Measurements from ENCODE around the gene OPN3. TPM values are rescaled to one million over a fixed set of nuclear protein-coding genes. Genes with fewer than 3 reads are reported as not detected.

Gene OPN3
- total and polyA plus RNA-seq, 4 donors: 10.2 to 18.5 (median 15.1) TPM

- H3K9me3 ChIP-seq (ENCODE audit: control insufficient read depth in 4 of 4, insufficient read depth in 3 of 4, low read length in 3 of 4): no peaks in the 10 kb centered on the region
- peak overlapping the region in 1 of 2 donors; percentile 35 for H3K27ac ChIP-seq (ENCODE audit: low read depth in 1 of 2, low read length in 1 of 2)
- DNase-seq: peak; percentile 15 to 24 (median 23)
- no peak for ATAC-seq (ENCODE audit: insufficient read depth, low FRiP score)
- no peaks in the 10 kb centered on the region for H3K27me3 ChIP-seq (ENCODE audit: control insufficient read depth in 3 of 3, insufficient read depth in 3 of 3, low read length in 2 of 3)
- 77 to 78% methylated on average over 9 of the region's 9 CpGs for WGBS, 2 donors
- H3K4me3 ChIP-seq: no peak overlapping the region
- peaks cover 0 to 2% (median under 1%) of the 10 kb centered on the region in 4 donors for H3K36me3 ChIP-seq (ENCODE audit: control insufficient read depth in 4 of 4, insufficient read depth in 4 of 4, low read length in 4 of 4)
- H3K4me1 ChIP-seq (ENCODE audit: control insufficient read depth in 5 of 5, insufficient read depth in 5 of 5, low read length in 5 of 5): peaks cover 0 to 25% (median 3%) of the 10 kb centered on the region in 5 donors
- no peak overlapping the region for H3K9ac ChIP-seq (ENCODE audit: insufficient read depth in 1 of 2, low read length in 2 of 2)
- TF ChIP-seq, protein P1, sequence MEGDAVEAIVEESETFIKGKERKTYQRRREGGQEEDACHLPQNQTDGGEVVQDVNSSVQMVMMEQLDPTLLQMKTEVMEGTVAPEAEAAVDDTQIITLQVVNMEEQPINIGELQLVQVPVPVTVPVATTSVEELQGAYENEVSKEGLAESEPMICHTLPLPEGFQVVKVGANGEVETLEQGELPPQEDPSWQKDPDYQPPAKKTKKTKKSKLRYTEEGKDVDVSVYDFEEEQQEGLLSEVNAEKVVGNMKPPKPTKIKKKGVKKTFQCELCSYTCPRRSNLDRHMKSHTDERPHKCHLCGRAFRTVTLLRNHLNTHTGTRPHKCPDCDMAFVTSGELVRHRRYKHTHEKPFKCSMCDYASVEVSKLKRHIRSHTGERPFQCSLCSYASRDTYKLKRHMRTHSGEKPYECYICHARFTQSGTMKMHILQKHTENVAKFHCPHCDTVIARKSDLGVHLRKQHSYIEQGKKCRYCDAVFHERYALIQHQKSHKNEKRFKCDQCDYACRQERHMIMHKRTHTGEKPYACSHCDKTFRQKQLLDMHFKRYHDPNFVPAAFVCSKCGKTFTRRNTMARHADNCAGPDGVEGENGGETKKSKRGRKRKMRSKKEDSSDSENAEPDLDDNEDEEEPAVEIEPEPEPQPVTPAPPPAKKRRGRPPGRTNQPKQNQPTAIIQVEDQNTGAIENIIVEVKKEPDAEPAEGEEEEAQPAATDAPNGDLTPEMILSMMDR (IDR thresholded peaks at IDR 0.05; ENCODE audit: control extremely low read depth, extremely low read depth): no peak
These were observed 34.9 kb downstream of the OPN3 start for GRCh38 chr1:241605146-241605805.

- ATAC-seq (ENCODE audit: insufficient read depth, low FRiP score): no peak
- no peak for DNase-seq
- H3K36me3 ChIP-seq (ENCODE audit: control insufficient read depth in 4 of 4, insufficient read depth in 4 of 4, low read length in 4 of 4): peaks cover 0 to 2% (median under 1%) of the 10 kb centered on the region in 4 donors
- no peak overlapping the region for H3K9ac ChIP-seq (ENCODE audit: insufficient read depth in 1 of 2, low read length in 2 of 2)
- H3K4me3 ChIP-seq: no peak overlapping the region
- H3K9me3 ChIP-seq (ENCODE audit: control insufficient read depth in 4 of 4, insufficient read depth in 3 of 4, low read length in 3 of 4): no peaks in the 10 kb centered on the region
- TF ChIP-seq, protein P1 (IDR thresholded peaks at IDR 0.05; ENCODE audit: control extremely low read depth, extremely low read depth): no peak
- H3K27me3 ChIP-seq (ENCODE audit: control insufficient read depth in 3 of 3, insufficient read depth in 3 of 3, low read length in 2 of 3): no peaks in the 10 kb centered on the region
- WGBS, 2 donors: 66 to 75% methylated on average over 3 of the region's 3 CpGs
- peaks cover 0 to 11% (median 2%) of the 10 kb centered on the region in 5 donors for H3K4me1 ChIP-seq (ENCODE audit: control insufficient read depth in 5 of 5, insufficient read depth in 5 of 5, low read length in 5 of 5)
- H3K27ac ChIP-seq (ENCODE audit: low read depth in 1 of 2, low read length in 1 of 2): no peak overlapping the region
These were observed 36.4 kb downstream of the OPN3 start for GRCh38 chr1:241603731-241604245.

GRCh38 chr1:241600496-241600901 lies 39.7 kb downstream of the OPN3 start:
- Histone ChIP-seq H3K36me3 (ENCODE audit: control insufficient read depth in 4 of 4, insufficient read depth in 4 of 4, low read length in 4 of 4) (peaks cover 0 to 2% (median under 1%) of the 10 kb centered on the region in 4 donors), H3K27me3 (ENCODE audit: control insufficient read depth in 3 of 3, insufficient read depth in 3 of 3, low read length in 2 of 3) (no peaks in the 10 kb centered on the region), H3K4me3 (no peak overlapping the region), H3K4me1 (ENCODE audit: control insufficient read depth in 5 of 5, insufficient read depth in 5 of 5, low read length in 5 of 5) (peaks cover 0 to 2% (median 0%) of the 10 kb centered on the region in 5 donors), H3K9ac (ENCODE audit: insufficient read depth in 1 of 2, low read length in 2 of 2) (no peak overlapping the region), H3K9me3 (ENCODE audit: control insufficient read depth in 4 of 4, insufficient read depth in 3 of 4, low read length in 3 of 4) (no peaks in the 10 kb centered on the region), H3K27ac (ENCODE audit: low read depth in 1 of 2, low read length in 1 of 2) (no peak overlapping the region)
- no peak for ATAC-seq (ENCODE audit: insufficient read depth, low FRiP score)
- TF ChIP-seq, protein P1 (IDR thresholded peaks at IDR 0.05; ENCODE audit: control extremely low read depth, extremely low read depth): no peak
- WGBS, 2 donors: 72 to 80% methylated on average over 2 of the region's 2 CpGs
- no peak for DNase-seq

Data from lung (tissue), 12 donors.